ENCODE data around the gene ANXA1.

DNA sequence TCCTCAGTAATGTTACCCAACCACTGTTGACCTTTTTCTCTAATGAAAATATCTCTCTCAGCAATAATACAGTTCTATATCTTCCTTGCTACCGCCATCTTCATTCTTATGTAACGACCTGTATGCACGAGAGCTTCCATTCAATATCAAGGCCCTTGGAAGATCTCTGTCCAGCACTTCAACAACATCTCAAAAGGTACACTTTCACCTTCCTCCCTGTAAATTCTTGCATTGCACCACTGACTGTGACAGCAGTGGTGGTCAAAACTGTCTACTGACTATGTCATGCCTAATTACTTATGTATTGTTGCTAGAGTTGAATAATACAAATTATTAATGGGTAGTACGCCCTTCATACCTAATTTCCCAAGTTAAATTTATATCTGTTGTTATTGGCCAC lies 53.3 kb downstream of the ANXA1 start:
- TF ChIP-seq, protein P1, sequence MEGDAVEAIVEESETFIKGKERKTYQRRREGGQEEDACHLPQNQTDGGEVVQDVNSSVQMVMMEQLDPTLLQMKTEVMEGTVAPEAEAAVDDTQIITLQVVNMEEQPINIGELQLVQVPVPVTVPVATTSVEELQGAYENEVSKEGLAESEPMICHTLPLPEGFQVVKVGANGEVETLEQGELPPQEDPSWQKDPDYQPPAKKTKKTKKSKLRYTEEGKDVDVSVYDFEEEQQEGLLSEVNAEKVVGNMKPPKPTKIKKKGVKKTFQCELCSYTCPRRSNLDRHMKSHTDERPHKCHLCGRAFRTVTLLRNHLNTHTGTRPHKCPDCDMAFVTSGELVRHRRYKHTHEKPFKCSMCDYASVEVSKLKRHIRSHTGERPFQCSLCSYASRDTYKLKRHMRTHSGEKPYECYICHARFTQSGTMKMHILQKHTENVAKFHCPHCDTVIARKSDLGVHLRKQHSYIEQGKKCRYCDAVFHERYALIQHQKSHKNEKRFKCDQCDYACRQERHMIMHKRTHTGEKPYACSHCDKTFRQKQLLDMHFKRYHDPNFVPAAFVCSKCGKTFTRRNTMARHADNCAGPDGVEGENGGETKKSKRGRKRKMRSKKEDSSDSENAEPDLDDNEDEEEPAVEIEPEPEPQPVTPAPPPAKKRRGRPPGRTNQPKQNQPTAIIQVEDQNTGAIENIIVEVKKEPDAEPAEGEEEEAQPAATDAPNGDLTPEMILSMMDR (conservative IDR thresholded peaks at IDR 0.05; ENCODE audit: low read depth, low read length) = no peak
- TF ChIP-seq EZH2 (IDR thresholded peaks at IDR 0.05; ENCODE audit: low read length, unreplicated experiment) (no peak), EZH2phosphoT487 (IDR thresholded peaks at IDR 0.05; ENCODE audit: borderline replicate concordance, low read length) (no peak)

Data from PC-3 (cell line).